Neuronal stem cell (in vitro differentiated cells): ENCODE results near the gene GC.
"Not testable (repeated sequence)": the region's sequence is repeated elsewhere in the genome, so short reads cannot be mapped to it uniquely, and the experiment has no call there.

Experiments used
- DNase-seq: peaks from one replicate; pipeline ENCODE4 v3.0.0-alpha.2; 2013; ENCODE audit warnings: low spot score
- H2AFZ ChIP-seq: one replicate; pipeline ENCODE4 v1.6.1; 2013; ENCODE audit warnings: mild to moderate bottlenecking, low read length, inconsistent platforms
- H2AK5ac ChIP-seq: 2 replicates; pipeline ENCODE4 v1.6.1; 2013; ENCODE audit warnings: low read depth, mild to moderate bottlenecking, inconsistent platforms, low read length, moderate library complexity, mixed read lengths
- H2BK120ac ChIP-seq: 2 replicates; pipeline ENCODE4 v1.6.1; 2013; ENCODE audit warnings: low read depth, mild to moderate bottlenecking, inconsistent platforms, low read length, moderate library complexity, mixed read lengths
- H2BK12ac ChIP-seq: one replicate; pipeline ENCODE4 v1.6.1; 2013; ENCODE audit warnings: low read length, inconsistent platforms
- H2BK15ac ChIP-seq: 2 replicates; pipeline ENCODE4 v1.6.1; 2013; ENCODE audit warnings: mild to moderate bottlenecking, low read length, inconsistent platforms, mixed read lengths
- H2BK5ac ChIP-seq: one replicate; pipeline ENCODE4 v1.6.1; 2013; ENCODE audit warnings: inconsistent platforms, mild to moderate bottlenecking, low read length, moderate library complexity
- H3K14ac ChIP-seq: one replicate; pipeline ENCODE4 v1.6.1; 2013; ENCODE audit warnings: low read length, inconsistent platforms
- H3K18ac ChIP-seq: 2 replicates; pipeline ENCODE4 v1.6.1; 2013; ENCODE audit warnings: low read length, inconsistent platforms
- H3K23ac ChIP-seq: 2 replicates; pipeline ENCODE4 v1.6.1; 2013; ENCODE audit warnings: low read depth, mild to moderate bottlenecking, mixed read lengths, low read length, inconsistent platforms; ENCODE audit not compliant: poor library complexity
- H3K27ac ChIP-seq: replicated peaks from 3 replicates; pipeline ENCODE4 v1.5.1; 2013; ENCODE audit warnings: low read length, inconsistent platforms
- H3K27me3 ChIP-seq, 3 experiments: 2 replicates each; pipeline ENCODE4 v1.6.1; 2013; ENCODE audit warnings: low read length in 3 of 3, mild to moderate bottlenecking in 2 of 3, inconsistent platforms in 1 of 3, low read depth in 1 of 3, mixed read lengths in 1 of 3, moderate library complexity in 1 of 3; ENCODE audit not compliant: control insufficient read depth in 3 of 3, insufficient read depth in 3 of 3
- H3K36me3 ChIP-seq, 2 donors: replicated peaks in 1 of 2; 2 replicates each; pipeline ENCODE4 v1.6.1; 2013; ENCODE audit warnings: low read length in 2 of 2; ENCODE audit not compliant: control insufficient read depth in 2 of 2, insufficient read depth in 2 of 2
- H3K4ac ChIP-seq: 2 replicates; pipeline ENCODE4 v1.6.1; 2013; ENCODE audit warnings: inconsistent platforms, mild to moderate bottlenecking, low read length, moderate library complexity
- H3K4me1 ChIP-seq, 2 donors: 1 replicate in 1 of 2; 2 replicates in 1 of 2; pipeline ENCODE4 v1.6.1; 2013; ENCODE audit warnings: low read length in 2 of 2, low read depth in 1 of 2; ENCODE audit not compliant: control insufficient read depth in 2 of 2, insufficient read depth in 1 of 2
- H3K4me2 ChIP-seq: one replicate; pipeline ENCODE4 v1.6.1; 2013; ENCODE audit warnings: mild to moderate bottlenecking, low read length, inconsistent platforms; ENCODE audit not compliant: insufficient read depth, poor library complexity, severe bottlenecking
- H3K4me3 ChIP-seq, 2 donors: 2 replicates each; pipeline ENCODE4 v1.5.1; 2013; ENCODE audit warnings: low read length in 2 of 2, mild to moderate bottlenecking in 2 of 2, inconsistent platforms in 1 of 2, moderate library complexity in 1 of 2
- H3K79me1 ChIP-seq: one replicate; pipeline ENCODE4 v1.6.1; 2013; ENCODE audit warnings: low read depth, mild to moderate bottlenecking, inconsistent platforms, low read length, moderate library complexity
- H3K9ac ChIP-seq: one replicate; pipeline ENCODE4 v1.6.1; 2013; ENCODE audit warnings: mild to moderate bottlenecking, low read depth, low read length, inconsistent platforms; ENCODE audit not compliant: poor library complexity
- H3K9me3 ChIP-seq, 2 donors: replicated peaks in 1 of 2; 2 replicates each; pipeline versions ENCODE3 to v1.6.1; 2013; ENCODE audit warnings: low read length in 2 of 2, mild to moderate bottlenecking in 2 of 2, inconsistent platforms in 1 of 2, low read depth in 1 of 2, mixed read lengths in 1 of 2, moderate library complexity in 1 of 2; ENCODE audit not compliant: control insufficient read depth in 2 of 2, insufficient read depth in 1 of 2
- H4K8ac ChIP-seq: one replicate; pipeline ENCODE4 v1.6.1; 2013; ENCODE audit warnings: low read depth, mild to moderate bottlenecking, inconsistent platforms, low read length, moderate library complexity
- H4K91ac ChIP-seq: one replicate; pipeline ENCODE4 v1.6.1; 2013; ENCODE audit warnings: low read length, low read depth, mild to moderate bottlenecking, inconsistent platforms; ENCODE audit not compliant: poor library complexity
- WGBS, 2 donors: extraction: QIAGEN DNeasy Blood & Tissue Kit; methylation state at CpG; one replicate each; pipeline ENCODE4 v1.1.7; 2013; ENCODE audit warnings: missing lambda C conversion rate in 2 of 2, mixed read lengths in 1 of 2; ENCODE audit not compliant: insufficient read length in 2 of 2, insufficient replicate concordance in 1 of 2; ENCODE audit errors: extremely low coverage in 2 of 2; 5-methylcytosine and 5-hydroxymethylcytosine counted together

Gene GC

GRCh38 chr4:71809805-71810204, 25.9 kb upstream of the GC start:
- not testable (repeated sequence) for H3K14ac ChIP-seq, DNase-seq, H2AFZ ChIP-seq, H2BK120ac ChIP-seq, H2AK5ac ChIP-seq, H3K27ac ChIP-seq, H3K4me1 ChIP-seq, H2BK12ac ChIP-seq, H3K4ac ChIP-seq, H3K4me2 ChIP-seq, H2BK5ac ChIP-seq, H4K91ac ChIP-seq, H2BK15ac ChIP-seq, H3K9me3 ChIP-seq, H4K8ac ChIP-seq, H3K18ac ChIP-seq, H3K4me3 ChIP-seq, H3K27me3 ChIP-seq, H3K9ac ChIP-seq, H3K23ac ChIP-seq, H3K79me1 ChIP-seq, H3K36me3 ChIP-seq
- WGBS, 2 donors, result no CpG with 5 or more reads among the region's 1 CpG

GRCh38 chr4:71807469-71807868, 23.6 kb upstream of the GC start:
- no peak overlapping the region for H3K9ac ChIP-seq
- no peak overlapping the region for H4K91ac ChIP-seq
- H2BK120ac ChIP-seq, result no peak overlapping the region
- H3K4me3 ChIP-seq, result no peak overlapping the region
- H3K4me2 ChIP-seq, result no peak overlapping the region
- H2BK5ac ChIP-seq, result no peak overlapping the region
- H2AFZ ChIP-seq, result no peak overlapping the region
- H3K27me3 ChIP-seq, result no peaks in the 10 kb centered on the region
- H3K14ac ChIP-seq, result no peak overlapping the region
- H2BK12ac ChIP-seq, result no peak overlapping the region
- H3K23ac ChIP-seq, result no peak overlapping the region
- no peak overlapping the region for H2AK5ac ChIP-seq
- no peaks in the 10 kb centered on the region for H3K9me3 ChIP-seq
- no peak overlapping the region for H3K4ac ChIP-seq
- H3K18ac ChIP-seq, result no peak overlapping the region
- WGBS, 2 donors, result no CpG with 5 or more reads among the region's 3 CpGs
- no peaks in the 10 kb centered on the region for H3K36me3 ChIP-seq
- H3K4me1 ChIP-seq, result no peaks in the 10 kb centered on the region
- H3K27ac ChIP-seq, result no peak overlapping the region
- H3K79me1 ChIP-seq, result no peaks in the 10 kb centered on the region
- H4K8ac ChIP-seq, result no peak overlapping the region
- no peak for DNase-seq
- no peak overlapping the region for H2BK15ac ChIP-seq

DNA sequence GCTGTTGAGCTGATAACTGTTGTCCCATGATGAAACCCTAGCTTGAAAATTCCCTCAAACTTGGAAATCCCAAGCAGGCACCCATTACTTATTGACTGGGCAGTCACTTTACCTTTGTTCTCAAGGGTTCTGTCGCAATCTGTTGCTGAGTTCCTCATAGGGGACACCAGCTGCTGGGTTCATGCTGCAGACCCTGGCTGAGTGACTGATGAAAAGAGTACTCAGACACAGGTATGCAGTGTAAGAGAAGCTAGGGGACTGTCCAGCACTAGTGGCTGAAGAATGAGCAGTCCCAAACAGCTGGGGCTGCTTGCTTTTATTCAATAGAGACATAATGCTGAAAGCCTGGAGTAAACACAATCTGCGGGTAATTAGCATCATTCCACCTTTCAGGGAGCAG, 21.4 kb upstream of the GC start:
- H3K4me3 ChIP-seq, H3K14ac ChIP-seq, H3K27ac ChIP-seq, H3K23ac ChIP-seq, H4K8ac ChIP-seq, H2BK15ac ChIP-seq, H2AK5ac ChIP-seq, H3K18ac ChIP-seq, H4K91ac ChIP-seq, H2BK120ac ChIP-seq, H3K9ac ChIP-seq, H3K9me3 ChIP-seq, H2BK12ac ChIP-seq, H3K27me3 ChIP-seq, H3K79me1 ChIP-seq, H2BK5ac ChIP-seq, H3K4me2 ChIP-seq, DNase-seq, H2AFZ ChIP-seq, H3K4ac ChIP-seq, H3K36me3 ChIP-seq, H3K4me1 ChIP-seq: not testable (repeated sequence)
- no CpG with 5 or more reads among the region's 2 CpGs for WGBS, 2 donors

DNA sequence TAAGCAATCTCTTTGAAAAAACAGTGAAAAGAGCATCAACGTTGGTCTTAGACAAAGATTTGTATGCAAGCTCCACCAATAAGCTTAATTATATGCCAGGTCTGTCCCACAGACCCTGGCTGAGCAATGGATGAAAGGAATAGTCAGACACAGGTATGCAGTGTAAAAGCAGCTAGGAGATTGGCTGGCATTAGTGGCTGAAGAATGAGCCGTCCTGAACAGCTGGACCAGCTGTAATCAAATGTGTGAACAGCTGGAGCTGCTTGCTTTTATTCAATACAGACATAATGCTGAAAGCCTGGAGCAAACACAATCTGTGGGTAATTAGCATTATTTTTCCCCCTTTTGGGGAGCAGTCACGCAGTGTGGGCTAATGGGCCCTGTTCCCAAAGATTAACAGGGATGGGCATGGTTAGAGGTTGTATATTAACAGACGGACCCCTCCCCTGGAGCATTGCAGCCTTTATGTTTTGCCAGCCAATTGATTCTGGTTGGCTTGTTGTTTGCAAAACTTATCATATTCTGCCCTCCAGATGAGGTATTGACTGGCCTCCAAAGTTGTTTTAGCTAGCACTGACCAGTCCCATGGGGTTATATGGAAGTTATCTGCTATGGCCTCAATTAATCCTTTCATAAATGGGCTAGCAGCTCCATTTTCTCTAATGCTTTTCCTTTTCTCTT, 20.3 kb upstream of the GC start:
- H3K4me3 ChIP-seq, H3K79me1 ChIP-seq, H3K27me3 ChIP-seq, H2AFZ ChIP-seq, H2BK120ac ChIP-seq, H2BK5ac ChIP-seq, H3K36me3 ChIP-seq, H3K4me1 ChIP-seq, H3K14ac ChIP-seq, H2AK5ac ChIP-seq, H3K9ac ChIP-seq, H4K8ac ChIP-seq, H3K27ac ChIP-seq, DNase-seq, H3K23ac ChIP-seq, H4K91ac ChIP-seq, H3K4ac ChIP-seq, H3K4me2 ChIP-seq, H2BK12ac ChIP-seq, H3K9me3 ChIP-seq, H3K18ac ChIP-seq, H2BK15ac ChIP-seq: not testable (repeated sequence)
- no CpG with 5 or more reads among the region's 4 CpGs for WGBS, 2 donors
